ENCODE data around the gene SH2D3A. TPM values are rescaled to one million over a fixed set of nuclear protein-coding genes. Genes with fewer than 3 reads are reported as not detected.

SH2D3A gene
- total and polyA plus RNA-seq, 2 donors (not counting 1 experiment from before 2014, with no cell fraction given): not detected

- H3K4me3 ChIP-seq (replicated peaks in 1 of 4; ENCODE audit: control extremely low read depth in 1 of 4, insufficient read depth in 1 of 4, low read depth in 3 of 4, low read length in 4 of 4): peak overlapping the region; percentile 68 to 93 (median 76)
- H3K27ac ChIP-seq (ENCODE audit: insufficient read depth, low read length): peak overlapping the region; percentile 64
- H4K20me1 ChIP-seq (ENCODE audit: control insufficient read depth, extremely low read depth, insufficient read depth, low read length): no peaks in the 10 kb centered on the region
- DNase-seq (ENCODE audit: low read depth in 2 of 2): peak; percentile 18 to 35
- peak overlapping the region; percentile 30 for H2AFZ ChIP-seq (ENCODE audit: low read length)
- H3K4me1 ChIP-seq (ENCODE audit: control insufficient read depth, extremely low read depth, insufficient read depth, low read length): peaks cover 36% of the 10 kb centered on the region
- peaks cover 10% of the 10 kb centered on the region for H3K79me2 ChIP-seq (ENCODE audit: control insufficient read depth, insufficient read depth, low read length)
- H3K27me3 ChIP-seq (ENCODE audit: control insufficient read depth, insufficient read depth, low read length): no peaks in the 10 kb centered on the region
- peak overlapping the region; percentile 61 for H3K9ac ChIP-seq (ENCODE audit: insufficient read depth, low read length)
- TF ChIP-seq CTCF (conservative IDR thresholded peaks at IDR 0.05 in 1 of 2, IDR thresholded peaks at IDR 0.05 in 1 of 2; ENCODE audit: low read depth in 1 of 2, low read length in 2 of 2) (no peak), EZH2 (IDR thresholded peaks at IDR 0.05; ENCODE audit: low read length, missing control alignments) (no peak)
- peak overlapping the region; percentile 49 for H3K4me2 ChIP-seq (ENCODE audit: extremely low read depth, insufficient read depth, low read length)
- no peaks in the 10 kb centered on the region for H3K9me3 ChIP-seq (ENCODE audit: control insufficient read depth, insufficient read depth, low read depth, low read length)
- peaks cover 9% of the 10 kb centered on the region for H3K36me3 ChIP-seq (ENCODE audit: control insufficient read depth, insufficient read depth, low read length)
These were observed 26.5 kb downstream of the SH2D3A start for GRCh38 chr19:6740589-6741343.

GRCh38 chr19:6739883-6740588 lies 27.2 kb downstream of the SH2D3A start:
- Histone ChIP-seq H3K4me1 (ENCODE audit: control insufficient read depth, extremely low read depth, insufficient read depth, low read length) (peaks cover 30% of the 10 kb centered on the region), H3K36me3 (ENCODE audit: control insufficient read depth, insufficient read depth, low read length) (peaks cover 6% of the 10 kb centered on the region), H2AFZ (ENCODE audit: low read length) (peak overlapping the region; percentile 25), H4K20me1 (ENCODE audit: control insufficient read depth, extremely low read depth, insufficient read depth, low read length) (no peaks in the 10 kb centered on the region), H3K9ac (ENCODE audit: insufficient read depth, low read length) (peak overlapping the region; percentile 61), H3K4me2 (ENCODE audit: extremely low read depth, insufficient read depth, low read length) (peak overlapping the region; percentile 49), H3K79me2 (ENCODE audit: control insufficient read depth, insufficient read depth, low read length) (peaks cover 7% of the 10 kb centered on the region), H3K27me3 (ENCODE audit: control insufficient read depth, insufficient read depth, low read length) (no peaks in the 10 kb centered on the region), H3K27ac (ENCODE audit: insufficient read depth, low read length) (peak overlapping the region; percentile 64), H3K4me3 (replicated peaks in 1 of 4; ENCODE audit: control extremely low read depth in 1 of 4, insufficient read depth in 1 of 4, low read depth in 3 of 4, low read length in 4 of 4) (peak overlapping the region; percentile 68 to 93 (median 76)), H3K9me3 (ENCODE audit: control insufficient read depth, insufficient read depth, low read depth, low read length) (no peaks in the 10 kb centered on the region)
- TF ChIP-seq EZH2 (IDR thresholded peaks at IDR 0.05; ENCODE audit: low read length, missing control alignments) (no peak), CTCF (conservative IDR thresholded peaks at IDR 0.05 in 1 of 2, IDR thresholded peaks at IDR 0.05 in 1 of 2; ENCODE audit: low read depth in 1 of 2, low read length in 2 of 2) (no peak)
- peak in 1 of 2 donors; percentile 6 for DNase-seq (ENCODE audit: low read depth in 2 of 2)

GRCh38 chr19:6739390-6739882 lies 27.8 kb downstream of the SH2D3A start, which contains the start of gene TRIP10:
Gene TRIP10 (plus strand): TSS chr19:6739680. CDS start chr19:6739762, 82 bp downstream.
- H3K4me1 ChIP-seq (ENCODE audit: control insufficient read depth, extremely low read depth, insufficient read depth, low read length): peaks cover 28% of the 10 kb centered on the region
- H3K9ac ChIP-seq (ENCODE audit: insufficient read depth, low read length): peak within 1 kb of the TSS; percentile 61
- no peaks in the 10 kb centered on the region for H4K20me1 ChIP-seq (ENCODE audit: control insufficient read depth, extremely low read depth, insufficient read depth, low read length)
- peak within 1 kb of the TSS; percentile 92 for H3K4me2 ChIP-seq (ENCODE audit: extremely low read depth, insufficient read depth, low read length)
- H3K9me3 ChIP-seq (ENCODE audit: control insufficient read depth, insufficient read depth, low read depth, low read length): no peaks in the 10 kb centered on the region
- H3K27ac ChIP-seq (ENCODE audit: insufficient read depth, low read length): peak within 1 kb of the TSS; percentile 81
- DNase-seq (ENCODE audit: low read depth in 2 of 2): peak; percentile 62 to 82
- TF ChIP-seq CTCF (conservative IDR thresholded peaks at IDR 0.05 in 1 of 2, IDR thresholded peaks at IDR 0.05 in 1 of 2; ENCODE audit: low read depth in 1 of 2, low read length in 2 of 2) (no peak), EZH2 (IDR thresholded peaks at IDR 0.05; ENCODE audit: low read length, missing control alignments) (no peak)
- peaks cover 5% of the 10 kb centered on the region for H3K36me3 ChIP-seq (ENCODE audit: control insufficient read depth, insufficient read depth, low read length)
- H3K4me3 ChIP-seq (replicated peaks in 1 of 4; ENCODE audit: control extremely low read depth in 1 of 4, insufficient read depth in 1 of 4, low read depth in 3 of 4, low read length in 4 of 4): peak within 1 kb of the TSS; percentile 68 to 93 (median 76)
- peaks cover 7% of the 10 kb centered on the region for H3K79me2 ChIP-seq (ENCODE audit: control insufficient read depth, insufficient read depth, low read length)
- H3K27me3 ChIP-seq (ENCODE audit: control insufficient read depth, insufficient read depth, low read length): no peaks in the 10 kb centered on the region
- H2AFZ ChIP-seq (ENCODE audit: low read length): peak within 1 kb of the TSS; percentile 77

All from fibroblast of lung (primary cell).